Liver (tissue), 9 donors: ENCODE measurements around the gene HECTD2. TPM values are rescaled to one million over a fixed set of nuclear protein-coding genes. Genes with fewer than 3 reads are reported as not detected.

Source experiments
- DNase-seq: peaks from one replicate; pipeline ENCODE4 v3.0.0-alpha.2; 2017; ENCODE audit warnings: low spot score
- H3K27ac ChIP-seq, 2 donors: one replicate each; pipeline ENCODE4 v1.7.0; 2013; ENCODE audit warnings: inconsistent platforms in 2 of 2, low read length in 2 of 2, control low read depth in 1 of 2, low read depth in 1 of 2, mild to moderate bottlenecking in 1 of 2
- H3K27me3 ChIP-seq, 4 donors: one replicate each; pipeline versions ENCODE4 v1.6.1 to v1.7.0; 2013; ENCODE audit warnings: low read length in 3 of 4, inconsistent platforms in 1 of 4, mild to moderate bottlenecking in 1 of 4, moderate library complexity in 1 of 4; ENCODE audit not compliant: control insufficient read depth in 4 of 4, insufficient read depth in 4 of 4
- H3K36me3 ChIP-seq, 4 donors: one replicate each; pipeline versions ENCODE4 v1.6.1 to v1.7.0; 2013; ENCODE audit warnings: low read length in 3 of 4, mild to moderate bottlenecking in 3 of 4, low read depth in 1 of 4, moderate library complexity in 1 of 4; ENCODE audit not compliant: control insufficient read depth in 4 of 4, insufficient read depth in 3 of 4
- H3K4me1 ChIP-seq, 4 donors: one replicate each; pipeline versions ENCODE4 v1.6.1 to v1.7.0; 2013; ENCODE audit warnings: low read length in 3 of 4, mild to moderate bottlenecking in 3 of 4, moderate library complexity in 1 of 4; ENCODE audit not compliant: control insufficient read depth in 4 of 4, insufficient read depth in 4 of 4
- H3K4me3 ChIP-seq, 3 donors: one replicate each; pipeline versions ENCODE4 v1.6.1 to v1.7.0; 2013; ENCODE audit warnings: low read length in 3 of 3, control low read depth in 1 of 3, low read depth in 1 of 3, mild to moderate bottlenecking in 1 of 3
- H3K9ac ChIP-seq, 2 donors: one replicate each; pipeline ENCODE4 v1.7.0; 2013; ENCODE audit warnings: low read length in 2 of 2, mild to moderate bottlenecking in 2 of 2, moderate library complexity in 2 of 2, control low read depth in 1 of 2, low read depth in 1 of 2
- H3K9me3 ChIP-seq, 4 donors: one replicate each; pipeline versions ENCODE4 v1.6.1 to v1.7.0; 2013; ENCODE audit warnings: low read length in 3 of 4; ENCODE audit not compliant: control insufficient read depth in 4 of 4
- ATF3 ChIP-seq: IDR thresholded peaks from 2 replicates; pipeline ENCODE4 v1.6.1; 2016; ENCODE audit warnings: antibody characterized with exemption
- CTCF ChIP-seq: fragments of 150-350 bp; IDR thresholded peaks from 2 replicates; pipeline ENCODE4 v1.5.1; 2017; ENCODE audit warnings: improper control_type of control experiment, low read depth, low read length; ENCODE audit not compliant: missing input control
- EGR1 ChIP-seq, 2 donors: IDR thresholded peaks; 2 replicates each; pipeline ENCODE4 v1.6.1; 2016 to 2018; ENCODE audit warnings: antibody characterized with exemption in 2 of 2, low read depth in 2 of 2
- FOXA1 ChIP-seq: IDR thresholded peaks from 2 replicates; pipeline ENCODE4 v1.6.1; 2016; ENCODE audit warnings: antibody characterized with exemption
- FOXA2 ChIP-seq: IDR thresholded peaks from 2 replicates; pipeline ENCODE4 v1.6.1; 2016; ENCODE audit warnings: antibody characterized with exemption
- GABPA ChIP-seq, 2 donors: IDR thresholded peaks in 1 of 2; conservative IDR thresholded peaks in 1 of 2; 2 replicates each; pipeline ENCODE4 v1.6.1; 2016; ENCODE audit warnings: antibody characterized with exemption in 2 of 2, mild to moderate bottlenecking in 1 of 2, moderate library complexity in 1 of 2
- HNF4A ChIP-seq, 2 donors: conservative IDR thresholded peaks; 2 replicates each; pipeline ENCODE4 v1.6.1; 2016; ENCODE audit warnings: antibody characterized with exemption in 2 of 2, mild to moderate bottlenecking in 2 of 2
- JUND ChIP-seq, 2 donors: IDR thresholded peaks; 2 replicates each; pipeline ENCODE4 v1.6.1; 2016; ENCODE audit warnings: antibody characterized with exemption in 2 of 2
- MAX ChIP-seq: IDR thresholded peaks from 2 replicates; pipeline ENCODE4 v1.6.1; 2016; ENCODE audit warnings: antibody characterized with exemption
- NR2F2 ChIP-seq: IDR thresholded peaks from 2 replicates; pipeline ENCODE4 v1.6.1; 2016; ENCODE audit warnings: antibody characterized with exemption
- RAD21 ChIP-seq, 2 donors: IDR thresholded peaks; 2 replicates each; pipeline ENCODE4 v1.6.1; 2016; ENCODE audit warnings: antibody characterized with exemption in 2 of 2, mild to moderate bottlenecking in 2 of 2
- REST ChIP-seq: IDR thresholded peaks from 2 replicates; pipeline ENCODE4 v1.6.1; 2016; ENCODE audit warnings: antibody characterized with exemption, mild to moderate bottlenecking
- RXRA ChIP-seq, 2 donors: IDR thresholded peaks; 2 replicates each; pipeline ENCODE4 v1.6.1; 2017 to 2018; ENCODE audit warnings: antibody characterized with exemption in 2 of 2, mild to moderate bottlenecking in 1 of 2
- ZBTB33 ChIP-seq: IDR thresholded peaks from 2 replicates; pipeline ENCODE4 v1.6.1; 2016; ENCODE audit warnings: antibody characterized with exemption
- WGBS: extraction: QIAGEN DNeasy Blood & Tissue Kit; methylation state at CpG from one replicate; pipeline ENCODE4 v1.1.7; 2013; 5-methylcytosine and 5-hydroxymethylcytosine counted together
- polyA plus RNA-seq, 2 donors: library from polyadenylated mRNA; stranded (reverse) in 1 of 2; unstranded in 1 of 2; fragments of 200-250 nt in 1 of 2; fragments of >200 nt in 1 of 2; fragmentation: Nextera tagmentation in 1 of 2; extraction: Ambion mirVana in 1 of 2; gene quantifications; one replicate each; pipeline versions ENCODE4 v1.2.1 to v1.2.3, GENCODE V29; 2013 to 2015
- total RNA-seq, 2 donors: library from RNA; depleted of rRNA; stranded (reverse); fragments of >200 nt; gene quantifications; one replicate each; pipeline ENCODE4 v1.2.3, GENCODE V29; 2014
- donor health status: healthy.
- donor health status: healthy.
- donor health status: healthy.
- donor health status: healthy.
- donor health status: healthy.

Gene HECTD2
- total and polyA plus RNA-seq, 4 donors = 1.0 to 5.0 (median 3.2) TPM

- H3K27ac ChIP-seq = no peak overlapping the region
- no peaks in the 10 kb centered on the region for H3K36me3 ChIP-seq
- WGBS = 96% methylated on average over 1 of the region's 1 CpG
- no peaks in the 10 kb centered on the region for H3K9me3 ChIP-seq
- no peaks in the 10 kb centered on the region for H3K4me1 ChIP-seq
- no peak overlapping the region for H3K9ac ChIP-seq
- H3K4me3 ChIP-seq = no peak overlapping the region
- DNase-seq = no peak
- no peaks in the 10 kb centered on the region for H3K27me3 ChIP-seq
- TF ChIP-seq ATF3 (no peak), RXRA (IDR thresholded peaks at IDR 0.05) (no peak), GABPA (IDR thresholded peaks at IDR 0.05 in 1 of 2, conservative IDR thresholded peaks at IDR 0.05 in 1 of 2) (no peak), HNF4A (conservative IDR thresholded peaks at IDR 0.05) (no peak), CTCF (no peak), FOXA1 (no peak), JUND (IDR thresholded peaks at IDR 0.05) (no peak), MAX (no peak), RAD21 (IDR thresholded peaks at IDR 0.05) (no peak), ZBTB33 (no peak), EGR1 (IDR thresholded peaks at IDR 0.05; ENCODE audit: low read depth in 2 of 2) (no peak), FOXA2 (no peak)
Measured at GRCh38 chr10:91471602-91472001, 61.5 kb downstream of the HECTD2 start.

GRCh38 chr10:91472911-91473310 is 62.8 kb downstream of the HECTD2 start:
- DNase-seq = no peak
- TF ChIP-seq EGR1 (IDR thresholded peaks at IDR 0.05; ENCODE audit: low read depth in 2 of 2) = no peak
- TF ChIP-seq FOXA2 = no peak
- no peak for TF ChIP-seq NR2F2
- no peak for TF ChIP-seq REST
- no peak for TF ChIP-seq ZBTB33
- no peak for TF ChIP-seq JUND (IDR thresholded peaks at IDR 0.05)
- TF ChIP-seq ATF3 = no peak
- no peak for TF ChIP-seq RAD21 (IDR thresholded peaks at IDR 0.05)
- WGBS = 97% methylated on average over 2 of the region's 2 CpGs
- H3K4me3 ChIP-seq = no peak overlapping the region
- H3K9ac ChIP-seq = no peak overlapping the region
- H3K27ac ChIP-seq = no peak overlapping the region
- no peaks in the 10 kb centered on the region for H3K9me3 ChIP-seq
- H3K4me1 ChIP-seq = no peaks in the 10 kb centered on the region
- H3K36me3 ChIP-seq = no peaks in the 10 kb centered on the region
- H3K27me3 ChIP-seq = no peaks in the 10 kb centered on the region
